Measurements from ENCODE around the gene CYP2A7.
"Not testable (repeated sequence)": the region's sequence is repeated elsewhere in the genome, so short reads cannot be mapped to it uniquely, and the experiment has no call there.

- TF ChIP-seq CTCF (IDR thresholded peaks at IDR 0.05); ZFX (IDR thresholded peaks at IDR 0.05; ENCODE audit: borderline replicate concordance): not testable (repeated sequence)
Observed at GRCh38 chr19:40900521-40900920, 18.5 kb upstream of the CYP2A7 start.
